GM12878 (cell line): ENCODE data around the gene BTBD9. TPM values are rescaled to one million over a fixed set of nuclear protein-coding genes. Genes with fewer than 3 reads are reported as not detected.

Source experiments
- ATAC-seq: fragments of 200-7000 bp; cut with Tn5 transposase; 3 replicates; pipeline ENCODE4 v1.9.1; 2020; ENCODE audit warnings: mild to moderate bottlenecking, moderate library complexity
- BruUV-seq: library from RNA; stranded (reverse); fragments of 400-500 nt; replicated peaks from 2 replicates; lab custom pipeline; 2021; lab: Mats Ljungman, UMichigan
- CTCF ChIA-PET: fragments of 300-600 bp; sonication (Branson Sonifier 250); formaldehyde crosslinking; extraction: SDS; loops from one replicate; lab custom pipeline; 2021; ENCODE audit warnings: inconsistent platforms; lab: Yijun Ruan, JAX
- POLR2A ChIA-PET: fragments of 350-600 bp; formaldehyde crosslinking; extraction: SDS; loops from one replicate; lab custom pipeline; 2021; ENCODE audit warnings: inconsistent platforms; lab: Charles Lee
- RAD21 ChIA-PET: fragments of 300-600 bp; sonication (Branson Sonifier 250); formaldehyde crosslinking; loops from one replicate; lab custom pipeline; 2023; ENCODE audit warnings: antibody characterized with exemption; ENCODE audit not compliant: unreplicated experiment; lab: Charles Lee
- SMC1A ChIA-PET: fragments of 300-600 bp; sonication (Branson Sonifier 250); formaldehyde crosslinking; loops from one replicate; lab custom pipeline; 2023; ENCODE audit not compliant: unreplicated experiment, uncharacterized antibody; lab: Charles Lee
- DNase-seq: peaks from one replicate; pipeline ENCODE4 v3.0.0-alpha.2; 2011; ENCODE audit warnings: low read depth, low spot score
- FAIRE-seq: peaks from 3 replicates; lab custom pipeline; 2011; peaks lifted over from hg19 to GRCh38; lab: Jason Lieb, UNC
- H2AFZ ChIP-seq: 2 replicates; pipeline ENCODE4 v1.6.0; 2011; ENCODE audit warnings: low read depth, low read length, control low read depth; ENCODE audit not compliant: control insufficient read depth
- H3K27ac ChIP-seq: 2 replicates; pipeline ENCODE4 v1.5.1; 2011; ENCODE audit warnings: control low read depth; ENCODE audit not compliant: control insufficient read depth, insufficient read depth
- H3K27me3 ChIP-seq, 2 experiments: replicated peaks in 1 of 2; 2 replicates each; pipeline versions ENCODE4 v1.6.0 to v1.6.1; 2011; ENCODE audit warnings: low read length in 1 of 2; ENCODE audit not compliant: control insufficient read depth in 2 of 2, insufficient read depth in 2 of 2
- H3K36me3 ChIP-seq, 2 experiments: 2 replicates each; pipeline ENCODE4 v1.5.1; 2011; ENCODE audit warnings: low read length in 1 of 2; ENCODE audit not compliant: control insufficient read depth in 2 of 2, insufficient read depth in 2 of 2
- H3K4me1 ChIP-seq: 2 replicates; pipeline ENCODE4 v1.6.1; 2011; ENCODE audit warnings: mild to moderate bottlenecking, low read length, moderate library complexity, mixed read lengths; ENCODE audit not compliant: control insufficient read depth, insufficient read depth
- H3K4me2 ChIP-seq: 2 replicates; pipeline ENCODE4 v1.6.0; 2011; ENCODE audit warnings: control low read depth; ENCODE audit not compliant: control insufficient read depth, insufficient read depth
- H3K4me3 ChIP-seq: fragments of 200-600 bp; sonication (generic); 2 replicates; pipeline ENCODE4 v1.5.1; 2016
- H3K79me2 ChIP-seq: 2 replicates; pipeline ENCODE4 v1.6.0; 2011; ENCODE audit warnings: low read length; ENCODE audit not compliant: control insufficient read depth, insufficient read depth
- H3K9ac ChIP-seq: 2 replicates; pipeline ENCODE4 v1.8.0; 2011; ENCODE audit warnings: low read length, control low read depth, mixed read lengths; ENCODE audit not compliant: control insufficient read depth, insufficient read depth
- H3K9me3 ChIP-seq: replicated peaks from 3 replicates; pipeline ENCODE4 v1.5.1; 2011; ENCODE audit warnings: mild to moderate bottlenecking, low read length; ENCODE audit not compliant: control insufficient read depth, insufficient read depth
- H4K20me1 ChIP-seq: 2 replicates; pipeline ENCODE4 v1.6.0; 2011; ENCODE audit not compliant: control insufficient read depth, insufficient read depth
- BHLHE40 ChIP-seq, 2 experiments: fragments of 450-650 bp in 1 of 2; IDR thresholded peaks; 2 replicates each; pipeline ENCODE4 v1.6.1; 2011 to 2017; ENCODE audit warnings: low read depth in 2 of 2, borderline replicate concordance in 1 of 2, improper control_type of control experiment in 1 of 2, low read length in 1 of 2, mild to moderate bottlenecking in 1 of 2
- CREB1 ChIP-seq: IDR thresholded peaks from 2 replicates; pipeline ENCODE4 v1.6.1; 2012; ENCODE audit warnings: low read depth, mild to moderate bottlenecking, inconsistent platforms
- HCFC1 ChIP-seq: fragments of 150-350 bp; IDR thresholded peaks from 2 replicates; pipeline ENCODE4 v1.6.1; 2014; ENCODE audit warnings: low read length
- IRF3 ChIP-seq: fragments of 450-650 bp; IDR thresholded peaks from 2 replicates; pipeline ENCODE4 v1.6.1; 2014; ENCODE audit warnings: mild to moderate bottlenecking
- IRF4 ChIP-seq: IDR thresholded peaks from 2 replicates; pipeline ENCODE4 v1.6.1; 2011; ENCODE audit warnings: low read depth, low read length
- IRF5 ChIP-seq: fragments of 450-650 bp; IDR thresholded peaks from 2 replicates; pipeline ENCODE4 v1.6.1; 2017; ENCODE audit warnings: borderline replicate concordance
- MTA3 ChIP-seq: IDR thresholded peaks from 2 replicates; pipeline ENCODE4 v1.6.1; 2012; ENCODE audit warnings: low read length, inconsistent platforms, borderline replicate concordance
- NFXL1 ChIP-seq: fragments of 450-650 bp; IDR thresholded peaks from 2 replicates; pipeline ENCODE4 v1.6.1; 2017; ENCODE audit warnings: antibody characterized with exemption, mild to moderate bottlenecking, borderline replicate concordance
- PML ChIP-seq: IDR thresholded peaks from 2 replicates; pipeline ENCODE4 v1.6.1; 2012; ENCODE audit warnings: low read length, inconsistent platforms
- SREBF2 ChIP-seq: IDR thresholded peaks from 2 replicates; pipeline ENCODE4 v1.6.1; 2012; ENCODE audit warnings: mild to moderate bottlenecking, low read length
- WRNIP1 ChIP-seq: IDR thresholded peaks from 2 replicates; pipeline ENCODE4 v1.6.1; 2011; ENCODE audit warnings: low read depth, low read length, improper control_type of control experiment, borderline replicate concordance
- WGBS: methylation state at CpG from one replicate; pipeline ENCODE4 v1.1.6; 2016; ENCODE audit warnings: low lambda C conversion rate; ENCODE audit not compliant: insufficient replicate concordance, insufficient coverage; ENCODE audit errors: missing lambda C conversion rate; 5-methylcytosine and 5-hydroxymethylcytosine counted together
- in situ Hi-C: fragments of 300-500 bp; cut with MboI; formaldehyde crosslinking; loops from 9 replicates; pipeline ENCODE4 v1.14.3; 2018; ENCODE audit warnings: mixed read lengths
- intact Hi-C: fragments of 100-400 bp; cut with micrococcal nuclease; formaldehyde crosslinking; loops from one replicate; pipeline ENCODE4 v1.14.2; 2022; ENCODE audit not compliant: unreplicated experiment
- polyA plus RNA-seq, 11 experiments: library from polyadenylated mRNA; depleted of rRNA in 4 of 11; unstranded in 6 of 11; stranded (reverse) in 5 of 11; fragments of >200 nt; fragmentation: Nextera tagmentation in 4 of 11; fragmentation: Illumina TruSeq in 1 of 11; extraction: Ambion mirVana in 4 of 11; extraction: Trizol in 1 of 11; gene quantifications; 1 replicate in 1 of 11; 2 replicates in 10 of 11; pipeline versions ENCODE4 v1.2.1 to v1.2.3, GENCODE V29; 2011 to 2016; ENCODE audit warnings: inconsistent platforms in 2 of 11, missing spikeins in 2 of 11, low read depth in 1 of 11
- total RNA-seq, 4 experiments: library from RNA; depleted of rRNA in 3 of 4; stranded (reverse); fragments of >200 nt in 3 of 4; fragmentation: Illumina TruSeq in 1 of 4; extraction: Trizol in 1 of 4; gene quantifications; 2 replicates each; pipeline versions ENCODE4 v1.2.1 to v1.2.3, GENCODE V29; 2013 to 2021

BTBD9 gene
- total and polyA plus RNA-seq, 10 of the 15 experiments (the other 5 are each of a cell fraction or from before 2014, with no cell fraction given) = 0.22 to 8.6 (median 4.6) TPM

- ATAC-seq (peak; percentile 61), FAIRE-seq (peak; percentile 66), DNase-seq (no peak)
- no peaks in the 10 kb centered on the region for H3K4me1 ChIP-seq
- WGBS = 100% methylated on average over 1 of the region's 1 CpG
- BruUV-seq = no TSS peak
- in situ Hi-C loops = no loop called here
- H3K36me3 ChIP-seq = no peaks in the 10 kb centered on the region
- ChIA-PET RAD21 (no interaction called here), CTCF (no interaction called here), POLR2A (no interaction called here), SMC1A (interaction anchor here (1.0 to 1.6 kb wide), 2 partner anchors 23 to 24 kb away, joined by 3 to 4 read pairs; no protein-coding TSS in a partner anchor)
- H3K9me3 ChIP-seq = no peaks in the 10 kb centered on the region
- H3K9ac ChIP-seq = no peak overlapping the region
- no peak overlapping the region for H3K4me2 ChIP-seq
- no peaks in the 10 kb centered on the region for H3K79me2 ChIP-seq
- H2AFZ ChIP-seq = peak overlapping the region; percentile 76
- H3K27ac ChIP-seq = no peak overlapping the region
- H3K27me3 ChIP-seq = no peaks in the 10 kb centered on the region
- no peaks in the 10 kb centered on the region for H4K20me1 ChIP-seq
- intact Hi-C loops = no loop called here
- TF ChIP-seq BHLHE40 (IDR thresholded peaks at IDR 0.05; ENCODE audit: borderline replicate concordance in 1 of 2, low read depth in 2 of 2, low read length in 1 of 2) (no peak), CREB1 (peak; percentile 60; the same call in 1 of the 2 replicates)
- H3K4me3 ChIP-seq = no peak overlapping the region
Observed at GRCh38 chr6:38656896-38657295, 17.2 kb upstream of the BTBD9 start.

- intact Hi-C loops = no loop called here
- in situ Hi-C loops = no loop called here
- TF ChIP-seq IRF5 (no peak), PML (no peak), SREBF2 (no peak), IRF4 (no peak), IRF3 (no peak), WRNIP1 (no peak), HCFC1 (no peak), MTA3 (no peak), NFXL1 (no peak)
- Histone ChIP-seq H3K4me2 (no peak overlapping the region), H4K20me1 (no peaks in the 10 kb centered on the region), H3K36me3 (no peaks in the 10 kb centered on the region), H3K4me1 (no peaks in the 10 kb centered on the region), H3K79me2 (no peaks in the 10 kb centered on the region), H3K4me3 (no peak overlapping the region), H3K9me3 (no peaks in the 10 kb centered on the region), H2AFZ (no peak overlapping the region), H3K27me3 (no peaks in the 10 kb centered on the region), H3K9ac (no peak overlapping the region), H3K27ac (no peak overlapping the region)
- SMC1A ChIA-PET = interaction anchor here (0.6 kb wide), 1 partner anchor 41 kb away, joined by 3 read pairs; no protein-coding TSS in a partner anchor
- CTCF ChIA-PET = interaction anchor here (1.2 kb wide), 1 partner anchor 11 kb away, joined by 3 read pairs; no protein-coding TSS in a partner anchor
- no TSS peak for BruUV-seq
- DNase-seq (no peak), FAIRE-seq (no peak), ATAC-seq (no peak)
- POLR2A ChIA-PET = no interaction called here
- RAD21 ChIA-PET = no interaction called here
- 73% methylated on average over 2 of the region's 2 CpGs for WGBS
Observed at GRCh38 chr6:38654263-38654662, 14.5 kb upstream of the BTBD9 start.
